Measurements from ENCODE around the gene CNTN5. TPM values are rescaled to one million over a fixed set of nuclear protein-coding genes. Genes with fewer than 3 reads are reported as not detected.

Gene CNTN5
- total RNA-seq, 1 experiment from 2014 or later, result not detected

DNA sequence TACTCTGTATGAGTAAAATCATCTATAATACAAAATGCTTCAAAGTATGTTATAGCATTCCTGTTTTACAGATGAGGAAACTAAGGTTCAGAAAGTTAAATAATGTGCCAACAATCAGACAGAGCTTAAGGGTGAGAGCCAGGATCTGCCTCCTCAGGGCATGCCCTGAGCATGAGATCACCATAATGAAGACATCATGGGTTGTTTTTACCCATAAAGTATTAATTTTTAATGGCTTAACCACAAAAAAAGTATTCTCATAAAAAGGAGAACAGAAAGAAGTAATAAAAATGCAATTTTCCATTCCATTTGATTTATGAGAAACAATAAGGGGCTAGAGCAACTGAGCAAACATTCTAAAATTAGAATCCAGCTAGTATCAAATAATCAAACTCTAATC lies 1132.0 kb downstream of the CNTN5 start:
- DNase-seq (peak; percentile 22), ATAC-seq (no peak)
- Histone ChIP-seq H3K9me2 (replicated peaks; ENCODE audit: low read length) (no peaks in the 10 kb centered on the region), H4K20me1 (ENCODE audit: low read length) (no peaks in the 10 kb centered on the region), H2AFZ (ENCODE audit: low read length) (no peak overlapping the region), H3F3A (ENCODE audit: low read length, unreplicated experiment) (no peaks in the 10 kb centered on the region), H3K9me3 (ENCODE audit: low read length) (no peaks in the 10 kb centered on the region), H3K27ac (ENCODE audit: low read length) (no peak overlapping the region), H3K4me1 (ENCODE audit: insufficient read depth, low read length) (no peaks in the 10 kb centered on the region), H3K36me3 (ENCODE audit: low read depth, low read length) (no peaks in the 10 kb centered on the region), H3K4me3 (ENCODE audit: low read length) (no peak overlapping the region), H3K27me3 (ENCODE audit: low read length) (peaks cover 54% of the 10 kb centered on the region), H3K79me2 (ENCODE audit: low read length) (no peaks in the 10 kb centered on the region), H3K9ac (ENCODE audit: low read length) (no peak overlapping the region), H3K4me2 (ENCODE audit: low read length) (no peak overlapping the region)
- POLR2A ChIA-PET (ENCODE audit: unreplicated experiment), result no interaction called here
- TF ChIP-seq EZH2 (IDR thresholded peaks at IDR 0.05; ENCODE audit: low read length, unreplicated experiment), result no peak
- no peak for TF ChIP-seq EZH2phosphoT487 (IDR thresholded peaks at IDR 0.05; ENCODE audit: borderline replicate concordance, low read length)
- no peak for TF ChIP-seq CTCF (conservative IDR thresholded peaks at IDR 0.05; ENCODE audit: low read depth, low read length)
- no TSS peak for BruUV-seq (replicated peaks)
- CTCF ChIA-PET, result no interaction called here
- intact Hi-C loops (cut with micrococcal nuclease), result no loop called here

GRCh38 chr11:100163471-100163870 lies 1142.7 kb downstream of the CNTN5 start:
- Histone ChIP-seq H3K36me3 (ENCODE audit: low read depth, low read length) (no peaks in the 10 kb centered on the region), H3K9ac (ENCODE audit: low read length) (no peak overlapping the region), H4K20me1 (ENCODE audit: low read length) (no peaks in the 10 kb centered on the region), H3K9me2 (replicated peaks; ENCODE audit: low read length) (no peaks in the 10 kb centered on the region), H3K4me2 (ENCODE audit: low read length) (no peak overlapping the region), H3K4me1 (ENCODE audit: insufficient read depth, low read length) (no peaks in the 10 kb centered on the region), H3K9me3 (ENCODE audit: low read length) (no peaks in the 10 kb centered on the region), H3K27me3 (ENCODE audit: low read length) (0 out of 2 replicates have a peak, but pooled peaks cover 3% of the 10 kb centered on the region), H3K79me2 (ENCODE audit: low read length) (no peaks in the 10 kb centered on the region), H3F3A (ENCODE audit: low read length, unreplicated experiment) (no peaks in the 10 kb centered on the region), H3K4me3 (ENCODE audit: low read length) (no peak overlapping the region), H2AFZ (ENCODE audit: low read length) (no peak overlapping the region), H3K27ac (ENCODE audit: low read length) (no peak overlapping the region)
- no TSS peak for BruUV-seq (replicated peaks)
- TF ChIP-seq CTCF (conservative IDR thresholded peaks at IDR 0.05; ENCODE audit: low read depth, low read length) (no peak), EZH2 (IDR thresholded peaks at IDR 0.05; ENCODE audit: low read length, unreplicated experiment) (no peak)
- POLR2A ChIA-PET (ENCODE audit: unreplicated experiment), result no interaction called here
- CTCF ChIA-PET, result no interaction called here
- DNase-seq (no peak), ATAC-seq (no peak)
- intact Hi-C loops (cut with micrococcal nuclease), result no loop called here

- ATAC-seq, result no peak
- no peaks in the 10 kb centered on the region for H3K9me3 ChIP-seq (ENCODE audit: low read length)
- no peaks in the 10 kb centered on the region for H3K79me2 ChIP-seq (ENCODE audit: low read length)
- H3F3A ChIP-seq (ENCODE audit: low read length, unreplicated experiment), result no peaks in the 10 kb centered on the region
- TF ChIP-seq EZH2phosphoT487 (IDR thresholded peaks at IDR 0.05; ENCODE audit: borderline replicate concordance, low read length) (no peak), CTCF (conservative IDR thresholded peaks at IDR 0.05; ENCODE audit: low read depth, low read length) (no peak), EZH2 (IDR thresholded peaks at IDR 0.05; ENCODE audit: low read length, unreplicated experiment) (no peak)
- no peaks in the 10 kb centered on the region for H3K36me3 ChIP-seq (ENCODE audit: low read depth, low read length)
- no peaks in the 10 kb centered on the region for H4K20me1 ChIP-seq (ENCODE audit: low read length)
- ChIA-PET POLR2A (ENCODE audit: unreplicated experiment) (no interaction called here), CTCF (no interaction called here)
- H3K27me3 ChIP-seq (ENCODE audit: low read length), result peaks cover 45% of the 10 kb centered on the region
- H3K4me1 ChIP-seq (ENCODE audit: insufficient read depth, low read length), result no peaks in the 10 kb centered on the region
- H3K4me2 ChIP-seq (ENCODE audit: low read length), result no peak overlapping the region
- H3K9me2 ChIP-seq (replicated peaks; ENCODE audit: low read length), result no peaks in the 10 kb centered on the region
- intact Hi-C loops (cut with micrococcal nuclease), result no loop called here
- no peak overlapping the region for H3K27ac ChIP-seq (ENCODE audit: low read length)
- H2AFZ ChIP-seq (ENCODE audit: low read length), result no peak overlapping the region
- BruUV-seq (replicated peaks), result no TSS peak
- DNase-seq, result no peak
- H3K4me3 ChIP-seq (ENCODE audit: low read length), result no peak overlapping the region
- H3K9ac ChIP-seq (ENCODE audit: low read length), result no peak overlapping the region
These were observed 1154.1 kb downstream of the CNTN5 start for GRCh38 chr11:100174881-100175280.
